Upper lobe of left lung (tissue), 6 donors: ENCODE results near the gene FAM200C. TPM values are rescaled to one million over a fixed set of nuclear protein-coding genes. Genes with fewer than 3 reads are reported as not detected.
A peak's percentile ranks its signal among the peaks of the same experiment; 100 is the strongest.

ENCODE experiments used
- ATAC-seq, 2 donors: fragments of 200-7000 bp; cut with Tn5 transposase; one replicate each; pipeline ENCODE4 v1.9.1; 2022; ENCODE audit warnings: mild to moderate bottlenecking in 2 of 2, moderate library complexity in 2 of 2; ENCODE audit not compliant: low FRiP score in 2 of 2
- DNase-seq, 2 donors: peaks; one replicate each; pipeline ENCODE4 v3.0.0-alpha.2; 2019 to 2020
- H3K27ac ChIP-seq, 4 donors: fragments of 200-600 bp; sonication (generic); one replicate each; pipeline ENCODE4 v1.5.1; 2016 to 2019
- H3K27me3 ChIP-seq, 4 donors: fragments of 200-600 bp; sonication (generic); one replicate each; pipeline ENCODE4 v1.5.1; 2017 to 2019
- H3K36me3 ChIP-seq, 4 donors: fragments of 200-600 bp; sonication (generic); one replicate each; pipeline ENCODE4 v1.5.1; 2016 to 2019
- H3K4me1 ChIP-seq, 4 donors: fragments of 200-600 bp; sonication (generic); one replicate each; pipeline ENCODE4 v1.5.1; 2018 to 2019
- H3K4me3 ChIP-seq, 4 donors: fragments of 200-600 bp; sonication (generic); one replicate each; pipeline ENCODE4 v1.5.1; 2017 to 2019; ENCODE audit warnings: mild to moderate bottlenecking in 2 of 4, moderate library complexity in 1 of 4
- H3K9me3 ChIP-seq, 4 donors: fragments of 200-600 bp; sonication (generic); one replicate each; pipeline ENCODE4 v1.5.1; 2018 to 2019
- CTCF ChIP-seq, 6 experiments: fragments of 450-650 bp in 4 of 6; fragments of 200-600 bp in 2 of 6; sonication (generic) in 2 of 6; IDR thresholded peaks; one replicate each; pipeline ENCODE4 v1.5.1; 2016 to 2019; ENCODE audit warnings: antibody characterized with exemption in 6 of 6
- EP300 ChIP-seq, 4 donors: sonication (generic); formaldehyde crosslinking; IDR thresholded peaks; one replicate each; pipeline ENCODE4 v1.5.1; 2017; ENCODE audit warnings: antibody characterized with exemption in 4 of 4, control low read depth in 2 of 4
- POLR2A ChIP-seq, 4 donors: fragments of 450-650 bp; IDR thresholded peaks; one replicate each; pipeline ENCODE4 v1.5.1; 2016 to 2017; ENCODE audit warnings: antibody characterized with exemption in 4 of 4, mild to moderate bottlenecking in 2 of 4
- POLR2AphosphoS5 ChIP-seq, 2 donors: sonication (generic); formaldehyde crosslinking; IDR thresholded peaks; one replicate each; pipeline ENCODE4 v1.5.1; 2017; ENCODE audit warnings: antibody characterized with exemption in 2 of 2
- WGBS, 2 donors: methylation state at CpG; one replicate each; pipeline ENCODE4 v1.1.5; 2017 to 2018; 5-methylcytosine and 5-hydroxymethylcytosine counted together
- total RNA-seq, 6 donors: library from RNA; depleted of rRNA in 4 of 6; stranded (reverse); fragments of >200 nt in 4 of 6; gene quantifications; one replicate each; pipeline versions ENCODE4 v1.1.0 to v1.2.1, GENCODE V29; 2016 to 2021
- donor health status: DM: no; HTN: no; CAD: no; lungs with moderate emphysema.
- donor health status: DM: no; HTN: yes; CAD: no; lungs with severe emphysema.

Gene FAM200C
- total RNA-seq, 6 donors from 2014 or later: 0.76 to 4.2 (median 3.2) TPM

- Histone ChIP-seq H3K36me3 (peaks cover 6 to 25% (median 19%) of the 10 kb centered on the region in 4 donors), H3K27ac (peak overlapping the region in 1 of 4 donors; percentile 91), H3K4me1 (peaks cover 11 to 23% (median 17%) of the 10 kb centered on the region in 4 donors), H3K4me3 (peak overlapping the region in 3 of 4 donors; percentile 58 to 70 (median 67)), H3K27me3 (no peaks in the 10 kb centered on the region), H3K9me3 (no peaks in the 10 kb centered on the region)
- 36 to 45% methylated on average over 4 of the region's 4 CpGs for WGBS, 2 donors
- no peak for ATAC-seq
- DNase-seq: no peak
- TF ChIP-seq CTCF (IDR thresholded peaks at IDR 0.05) (no peak), POLR2AphosphoS5 (IDR thresholded peaks at IDR 0.05) (no peak), POLR2A (IDR thresholded peaks at IDR 0.05) (no peak), EP300 (IDR thresholded peaks at IDR 0.05) (no peak)
Observed at GRCh38 chr5:160398806-160399205, 1.0 kb downstream of the FAM200C start.

- Histone ChIP-seq H3K4me1 (peaks cover 11 to 23% (median 17%) of the 10 kb centered on the region in 4 donors), H3K36me3 (peaks cover 0 to 11% (median 6%) of the 10 kb centered on the region in 4 donors), H3K4me3 (no peak overlapping the region), H3K27me3 (no peaks in the 10 kb centered on the region), H3K9me3 (no peaks in the 10 kb centered on the region), H3K27ac (no peak overlapping the region)
- ATAC-seq: no peak
- DNase-seq: no peak
- WGBS, 2 donors: 78 to 81% methylated on average over 1 of the region's 1 CpG
- TF ChIP-seq POLR2AphosphoS5 (IDR thresholded peaks at IDR 0.05) (no peak), CTCF (IDR thresholded peaks at IDR 0.05) (no peak), EP300 (IDR thresholded peaks at IDR 0.05) (no peak), POLR2A (IDR thresholded peaks at IDR 0.05) (no peak)
Observed at GRCh38 chr5:160397492-160397891, 2.4 kb downstream of the FAM200C start.

- H3K36me3 ChIP-seq: no peaks in the 10 kb centered on the region
- no peak for ATAC-seq
- 94 to 97% methylated on average over 7 of the region's 7 CpGs for WGBS, 2 donors
- no peak overlapping the region for H3K4me3 ChIP-seq
- TF ChIP-seq CTCF (IDR thresholded peaks at IDR 0.05) (no peak), POLR2AphosphoS5 (IDR thresholded peaks at IDR 0.05) (no peak), EP300 (IDR thresholded peaks at IDR 0.05) (no peak), POLR2A (IDR thresholded peaks at IDR 0.05) (no peak)
- H3K9me3 ChIP-seq: no peaks in the 10 kb centered on the region
- H3K27me3 ChIP-seq: no peaks in the 10 kb centered on the region
- H3K4me1 ChIP-seq: peaks cover 7 to 19% (median 14%) of the 10 kb centered on the region in 4 donors
- no peak overlapping the region for H3K27ac ChIP-seq
- no peak for DNase-seq
Observed at GRCh38 chr5:160395111-160395510, 4.7 kb downstream of the FAM200C start.

GRCh38 chr5:160390787-160391696 lies 8.8 kb downstream of the FAM200C start:
- no peak overlapping the region for H3K27ac ChIP-seq
- H3K4me3 ChIP-seq: no peak overlapping the region
- DNase-seq (peak in 1 of 2 donors; percentile 46), ATAC-seq (peak in 1 of 2 donors; percentile 53)
- 79 to 81% methylated on average over 8 of the region's 8 CpGs for WGBS, 2 donors
- no peaks in the 10 kb centered on the region for H3K27me3 ChIP-seq
- H3K36me3 ChIP-seq: no peaks in the 10 kb centered on the region
- TF ChIP-seq EP300 (IDR thresholded peaks at IDR 0.05) (no peak), CTCF (IDR thresholded peaks at IDR 0.05) (peak in 3 of 6 experiments; percentile 30 to 52 (median 42))
- peaks cover 7 to 12% (median 11%) of the 10 kb centered on the region in 4 donors for H3K9me3 ChIP-seq
- no peaks in the 10 kb centered on the region for H3K4me1 ChIP-seq
